Activated CD4-positive, alpha-beta T cell treated with anti-CD3 and anti-CD28 coated beads, Interleukin-2, amount 10 ng/mL, durations not matched to agents 24 days and 14 days (primary cell): ENCODE results near the gene SPAG16. TPM values are rescaled to one million over a fixed set of nuclear protein-coding genes. Genes with fewer than 3 reads are reported as not detected.

Experiments
- DNase-seq: peaks from one replicate; pipeline ENCODE4 v3.0.0; 2022
- H3K27ac Mint-ChIP-seq: one replicate; pipeline ENCODE4 v1.8.0; 2022; ENCODE audit warnings: mild to moderate bottlenecking, mixed read lengths
- H3K27me3 Mint-ChIP-seq: one replicate; pipeline ENCODE4 v1.8.0; 2022; ENCODE audit warnings: mixed read lengths
- H3K36me3 Mint-ChIP-seq: one replicate; pipeline ENCODE4 v1.8.0; 2022; ENCODE audit warnings: low read depth, mild to moderate bottlenecking, mixed read lengths
- H3K4me1 Mint-ChIP-seq: one replicate; pipeline ENCODE4 v1.8.0; 2021; ENCODE audit warnings: mixed read lengths
- H3K4me3 Mint-ChIP-seq: one replicate; pipeline ENCODE4 v1.8.0; 2022; ENCODE audit warnings: mild to moderate bottlenecking, moderate library complexity, mixed read lengths
- H3K9me3 Mint-ChIP-seq: one replicate; pipeline ENCODE4 v1.8.0; 2021; ENCODE audit warnings: mixed read lengths
- intact Hi-C: fragments of 100-400 bp; cut with micrococcal nuclease; formaldehyde crosslinking; loops from one replicate; pipeline ENCODE4 v1.15.1; 2023
- total RNA-seq: library from RNA; stranded (reverse); gene quantifications from 2 replicates; pipeline ENCODE4 v1.2.3, GENCODE V29; 2022

SPAG16 gene
- total RNA-seq, 1 donor from 2014 or later: 7.2 TPM

GRCh38 chr2:214393796-214394195 lies 1109.5 kb downstream of the SPAG16 start:
- Mint-ChIP-seq H3K27ac (no peak overlapping the region), H3K27me3 (no peaks in the 10 kb centered on the region), H3K36me3 (no peaks in the 10 kb centered on the region), H3K9me3 (no peaks in the 10 kb centered on the region), H3K4me1 (no peaks in the 10 kb centered on the region), H3K4me3 (no peak overlapping the region)
- no peak for DNase-seq
- intact Hi-C loops: no loop called here

- Mint-ChIP-seq H3K4me3 (no peak overlapping the region), H3K36me3 (no peaks in the 10 kb centered on the region), H3K4me1 (no peaks in the 10 kb centered on the region), H3K9me3 (no peaks in the 10 kb centered on the region), H3K27ac (no peak overlapping the region), H3K27me3 (no peaks in the 10 kb centered on the region)
- no peak for DNase-seq
- intact Hi-C loops: no loop called here
These were observed 1110.8 kb downstream of the SPAG16 start for GRCh38 chr2:214395040-214395439.

- Mint-ChIP-seq H3K36me3 (no peaks in the 10 kb centered on the region), H3K27me3 (no peaks in the 10 kb centered on the region), H3K4me3 (no peak overlapping the region), H3K4me1 (no peaks in the 10 kb centered on the region), H3K27ac (no peak overlapping the region), H3K9me3 (no peaks in the 10 kb centered on the region)
- no peak for DNase-seq
- intact Hi-C loops: no loop called here
These were observed 1117.3 kb downstream of the SPAG16 start for GRCh38 chr2:214401580-214401979.

- Mint-ChIP-seq H3K27ac (no peak overlapping the region), H3K9me3 (no peaks in the 10 kb centered on the region), H3K4me3 (no peak overlapping the region), H3K27me3 (no peaks in the 10 kb centered on the region), H3K36me3 (no peaks in the 10 kb centered on the region), H3K4me1 (no peaks in the 10 kb centered on the region)
- intact Hi-C loops: no loop called here
- no peak for DNase-seq
These were observed 1126.0 kb downstream of the SPAG16 start for GRCh38 chr2:214410128-214410775.

- H3K27me3 Mint-ChIP-seq: no peaks in the 10 kb centered on the region
- no peaks in the 10 kb centered on the region for H3K4me1 Mint-ChIP-seq
- H3K4me3 Mint-ChIP-seq: no peak within 1 kb of the TSS
- no peaks in the 10 kb centered on the region for H3K36me3 Mint-ChIP-seq
- intact Hi-C loops: no loop called here
- no peaks in the 10 kb centered on the region for H3K9me3 Mint-ChIP-seq
- H3K27ac Mint-ChIP-seq: no peak within 1 kb of the TSS
- peak; percentile 80 for DNase-seq
These were observed 1126.8 kb downstream of the SPAG16 start, which contains the start of gene VWC2L for GRCh38 chr2:214410918-214411554. TSS of gene VWC2L (plus strand) at chr2:214411054. CDS start at chr2:214414194, 3,140 bp downstream.

GRCh38 chr2:214412679-214413078 lies 1128.4 kb downstream of the SPAG16 start:
- no peak for DNase-seq
- Mint-ChIP-seq H3K36me3 (no peaks in the 10 kb centered on the region), H3K4me3 (no peak overlapping the region), H3K9me3 (no peaks in the 10 kb centered on the region), H3K27me3 (no peaks in the 10 kb centered on the region), H3K4me1 (no peaks in the 10 kb centered on the region), H3K27ac (no peak overlapping the region)
- intact Hi-C loops: no loop called here

- no peaks in the 10 kb centered on the region for H3K27me3 Mint-ChIP-seq
- no peaks in the 10 kb centered on the region for H3K4me1 Mint-ChIP-seq
- no peaks in the 10 kb centered on the region for H3K9me3 Mint-ChIP-seq
- no peak overlapping the region for H3K4me3 Mint-ChIP-seq
- H3K36me3 Mint-ChIP-seq: no peaks in the 10 kb centered on the region
- DNase-seq: no peak
- H3K27ac Mint-ChIP-seq: no peak overlapping the region
- intact Hi-C loops: no loop called here
These were observed 1152.2 kb downstream of the SPAG16 start for GRCh38 chr2:214436470-214436869.

- H3K27me3 Mint-ChIP-seq: no peaks in the 10 kb centered on the region
- DNase-seq: no peak
- H3K9me3 Mint-ChIP-seq: no peaks in the 10 kb centered on the region
- H3K4me1 Mint-ChIP-seq: no peaks in the 10 kb centered on the region
- no peak overlapping the region for H3K27ac Mint-ChIP-seq
- H3K36me3 Mint-ChIP-seq: no peaks in the 10 kb centered on the region
- H3K4me3 Mint-ChIP-seq: no peak overlapping the region
- intact Hi-C loops: no loop called here
These were observed 1166.0 kb downstream of the SPAG16 start for GRCh38 chr2:214450118-214450894.

GRCh38 chr2:214451516-214452275 lies 1167.4 kb downstream of the SPAG16 start:
- intact Hi-C loops: no loop called here
- H3K27ac Mint-ChIP-seq: no peak overlapping the region
- no peaks in the 10 kb centered on the region for H3K27me3 Mint-ChIP-seq
- H3K9me3 Mint-ChIP-seq: no peaks in the 10 kb centered on the region
- no peak overlapping the region for H3K4me3 Mint-ChIP-seq
- H3K4me1 Mint-ChIP-seq: no peaks in the 10 kb centered on the region
- no peak for DNase-seq
- H3K36me3 Mint-ChIP-seq: no peaks in the 10 kb centered on the region

Other genes with a start within 250 kb of the SPAG16 start
- 1.7 and 1.9 TPM in 2 replicates for gene IKZF2, start 132.9 kb upstream of the SPAG16 start, total RNA-seq